SK-N-MC (cell line): ENCODE data around the gene APOC4.
A peak's percentile ranks its signal among the peaks of the same experiment; 100 is the strongest.
"Not testable (repeated sequence)": the region's sequence is repeated elsewhere in the genome, so short reads cannot be mapped to it uniquely, and the experiment has no call there.

Experiments used
- DNase-seq: peaks from one replicate; pipeline ENCODE4 v3.0.0-alpha.2; 2011; ENCODE audit warnings: low read depth, low spot score
- H3K27ac ChIP-seq: fragments of 200-600 bp; sonication (generic); 2 replicates; pipeline ENCODE4 v1.5.1; 2016; ENCODE audit warnings: mixed run types
- H3K36me3 ChIP-seq: fragments of 200-600 bp; sonication (generic); 2 replicates; pipeline ENCODE4 v1.6.1; 2017; ENCODE audit warnings: antibody characterized with exemption, low read length, mixed read lengths; ENCODE audit not compliant: insufficient read depth
- H3K4me3 ChIP-seq: fragments of 200-600 bp; sonication (generic); 2 replicates; pipeline ENCODE4 v1.5.1; 2016
- H3K9ac ChIP-seq: fragments of 200-600 bp; sonication (generic); 2 replicates; pipeline ENCODE4 v1.8.0; 2017; ENCODE audit warnings: mixed run types, mixed read lengths; ENCODE audit not compliant: insufficient read length
- H3K9me3 ChIP-seq: fragments of 200-600 bp; sonication (generic); 2 replicates; pipeline ENCODE4 v1.6.1; 2017; ENCODE audit warnings: low read depth, mild to moderate bottlenecking, antibody characterized with exemption, low read length, moderate library complexity, mixed read lengths
- EZH2 ChIP-seq: fragments of 200-600 bp; sonication (generic); IDR thresholded peaks from one replicate; pipeline ENCODE4 v1.6.1; 2017; ENCODE audit warnings: antibody characterized with exemption
- FOXP2 ChIP-seq: optimal IDR thresholded peaks from 2 replicates; pipeline ENCODE3; 2011; ENCODE audit warnings: mild to moderate bottlenecking, moderate library complexity; ENCODE audit not compliant: insufficient read depth; ENCODE audit errors: extremely low read length, control extremely low read depth
- POLR2AphosphoS5 ChIP-seq: IDR thresholded peaks from 2 replicates; pipeline ENCODE4 v1.6.1; 2012; ENCODE audit warnings: mild to moderate bottlenecking, low read depth, low read length, borderline replicate concordance

APOC4 gene

DNA sequence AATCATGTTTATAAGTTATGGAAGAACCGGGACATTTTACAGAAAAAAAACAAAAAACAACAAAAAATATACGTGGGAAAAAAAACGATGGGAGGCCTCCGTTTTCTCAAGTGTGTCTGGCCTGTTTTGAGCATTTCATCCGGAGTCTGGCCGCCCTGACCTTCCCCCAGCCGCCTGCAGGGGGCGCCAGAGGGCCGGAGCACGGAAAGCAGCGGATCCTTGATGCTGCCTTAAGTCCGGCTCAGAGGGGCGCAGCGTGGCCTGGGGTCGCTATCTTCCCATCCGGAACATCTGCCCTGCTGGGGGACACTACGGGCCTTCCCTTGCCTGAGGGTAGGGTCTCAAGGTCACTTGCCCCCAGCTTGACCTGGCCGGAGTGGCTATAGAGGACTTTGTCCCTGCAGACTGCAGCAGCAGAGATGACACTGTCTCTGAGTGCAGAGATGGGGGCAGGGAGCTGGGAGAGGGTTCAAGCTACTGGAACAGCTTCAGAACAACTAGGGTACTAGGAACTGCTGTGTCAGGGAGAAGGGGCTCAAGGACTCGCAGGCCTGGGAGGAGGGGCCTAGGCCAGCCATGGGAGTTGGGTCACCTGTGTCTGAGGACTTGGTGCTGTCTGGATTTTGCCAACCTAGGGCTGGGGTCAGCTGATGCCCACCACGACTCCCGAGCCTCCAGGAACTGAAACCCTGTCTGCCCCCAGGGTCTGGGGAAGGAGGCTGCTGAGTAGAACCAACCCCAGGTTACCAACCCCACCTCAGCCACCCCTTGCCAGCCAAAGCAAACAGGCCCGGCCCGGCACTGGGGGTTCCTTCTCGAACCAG lies 38.2 kb upstream of the APOC4 start:
- H3K4me3 ChIP-seq, result no peak overlapping the region
- TF ChIP-seq POLR2AphosphoS5 (peak; percentile 55), EZH2 (no peak), FOXP2 (no peak)
- peak overlapping the region; percentile 73 for H3K27ac ChIP-seq
- H3K36me3 ChIP-seq, result peaks cover 28% of the 10 kb centered on the region
- H3K9me3 ChIP-seq, result no peaks in the 10 kb centered on the region
- DNase-seq, result no peak
- no peak overlapping the region for H3K9ac ChIP-seq

DNA sequence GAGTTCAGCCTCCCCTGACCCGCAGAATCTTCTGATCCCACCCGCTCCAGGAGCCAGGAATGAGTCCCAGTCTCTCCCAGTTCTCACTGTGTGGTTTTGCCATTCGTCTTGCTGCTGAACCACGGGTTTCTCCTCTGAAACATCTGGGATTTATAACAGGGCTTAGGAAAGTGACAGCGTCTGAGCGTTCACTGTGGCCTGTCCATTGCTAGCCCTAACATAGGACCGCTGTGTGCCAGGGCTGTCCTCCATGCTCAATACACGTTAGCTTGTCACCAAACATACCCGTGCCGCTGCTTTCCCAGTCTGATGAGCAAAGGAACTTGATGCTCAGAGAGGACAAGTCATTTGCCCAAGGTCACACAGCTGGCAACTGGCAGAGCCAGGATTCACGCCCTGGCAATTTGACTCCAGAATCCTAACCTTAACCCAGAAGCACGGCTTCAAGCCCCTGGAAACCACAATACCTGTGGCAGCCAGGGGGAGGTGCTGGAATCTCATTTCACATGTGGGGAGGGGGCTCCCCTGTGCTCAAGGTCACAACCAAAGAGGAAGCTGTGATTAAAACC lies 37.5 kb upstream of the APOC4 start:
- Histone ChIP-seq H3K27ac (peak overlapping the region; percentile 73), H3K9ac (no peak overlapping the region), H3K9me3 (no peaks in the 10 kb centered on the region), H3K36me3 (peaks cover 28% of the 10 kb centered on the region), H3K4me3 (no peak overlapping the region)
- DNase-seq, result no peak
- TF ChIP-seq POLR2AphosphoS5, result peak; percentile 12; the same call in 1 of the 2 replicates
- TF ChIP-seq FOXP2, result no peak

DNA sequence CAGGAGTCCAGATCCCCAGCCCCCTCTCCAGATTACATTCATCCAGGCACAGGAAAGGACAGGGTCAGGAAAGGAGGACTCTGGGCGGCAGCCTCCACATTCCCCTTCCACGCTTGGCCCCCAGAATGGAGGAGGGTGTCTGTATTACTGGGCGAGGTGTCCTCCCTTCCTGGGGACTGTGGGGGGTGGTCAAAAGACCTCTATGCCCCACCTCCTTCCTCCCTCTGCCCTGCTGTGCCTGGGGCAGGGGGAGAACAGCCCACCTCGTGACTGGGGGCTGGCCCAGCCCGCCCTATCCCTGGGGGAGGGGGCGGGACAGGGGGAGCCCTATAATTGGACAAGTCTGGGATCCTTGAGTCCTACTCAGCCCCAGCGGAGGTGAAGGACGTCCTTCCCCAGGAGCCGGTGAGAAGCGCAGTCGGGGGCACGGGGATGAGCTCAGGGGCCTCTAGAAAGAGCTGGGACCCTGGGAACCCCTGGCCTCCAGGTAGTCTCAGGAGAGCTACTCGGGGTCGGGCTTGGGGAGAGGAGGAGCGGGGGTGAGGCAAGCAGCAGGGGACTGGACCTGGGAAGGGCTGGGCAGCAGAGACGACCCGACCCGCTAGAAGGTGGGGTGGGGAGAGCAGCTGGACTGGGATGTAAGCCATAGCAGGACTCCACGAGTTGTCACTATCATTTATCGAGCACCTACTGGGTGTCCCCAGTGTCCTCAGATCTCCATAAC lies 36.4 kb upstream of the APOC4 start, which contains the start of gene APOE:
Gene APOE, plus strand, starts transcription at position 360 of the 724 bp plus-strand sequence. CDS start 829 bp downstream, outside the sequence.
- Histone ChIP-seq H3K36me3 (peaks cover 20% of the 10 kb centered on the region), H3K4me3 (peak within 1 kb of the TSS; percentile 68), H3K9me3 (no peaks in the 10 kb centered on the region), H3K9ac (peak within 1 kb of the TSS; percentile 37), H3K27ac (peak within 1 kb of the TSS; percentile 73; the same call in 1 of the 2 replicates)
- DNase-seq, result no peak
- no peak for TF ChIP-seq EZH2
- no peak for TF ChIP-seq POLR2AphosphoS5
- no peak for TF ChIP-seq FOXP2

DNA sequence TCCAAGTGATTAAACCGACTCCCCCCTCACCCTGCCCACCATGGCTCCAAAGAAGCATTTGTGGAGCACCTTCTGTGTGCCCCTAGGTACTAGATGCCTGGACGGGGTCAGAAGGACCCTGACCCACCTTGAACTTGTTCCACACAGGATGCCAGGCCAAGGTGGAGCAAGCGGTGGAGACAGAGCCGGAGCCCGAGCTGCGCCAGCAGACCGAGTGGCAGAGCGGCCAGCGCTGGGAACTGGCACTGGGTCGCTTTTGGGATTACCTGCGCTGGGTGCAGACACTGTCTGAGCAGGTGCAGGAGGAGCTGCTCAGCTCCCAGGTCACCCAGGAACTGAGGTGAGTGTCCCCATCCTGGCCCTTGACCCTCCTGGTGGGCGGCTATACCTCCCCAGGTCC lies 34.4 kb upstream of the APOC4 start:
- no peak overlapping the region for H3K4me3 ChIP-seq

DNA sequence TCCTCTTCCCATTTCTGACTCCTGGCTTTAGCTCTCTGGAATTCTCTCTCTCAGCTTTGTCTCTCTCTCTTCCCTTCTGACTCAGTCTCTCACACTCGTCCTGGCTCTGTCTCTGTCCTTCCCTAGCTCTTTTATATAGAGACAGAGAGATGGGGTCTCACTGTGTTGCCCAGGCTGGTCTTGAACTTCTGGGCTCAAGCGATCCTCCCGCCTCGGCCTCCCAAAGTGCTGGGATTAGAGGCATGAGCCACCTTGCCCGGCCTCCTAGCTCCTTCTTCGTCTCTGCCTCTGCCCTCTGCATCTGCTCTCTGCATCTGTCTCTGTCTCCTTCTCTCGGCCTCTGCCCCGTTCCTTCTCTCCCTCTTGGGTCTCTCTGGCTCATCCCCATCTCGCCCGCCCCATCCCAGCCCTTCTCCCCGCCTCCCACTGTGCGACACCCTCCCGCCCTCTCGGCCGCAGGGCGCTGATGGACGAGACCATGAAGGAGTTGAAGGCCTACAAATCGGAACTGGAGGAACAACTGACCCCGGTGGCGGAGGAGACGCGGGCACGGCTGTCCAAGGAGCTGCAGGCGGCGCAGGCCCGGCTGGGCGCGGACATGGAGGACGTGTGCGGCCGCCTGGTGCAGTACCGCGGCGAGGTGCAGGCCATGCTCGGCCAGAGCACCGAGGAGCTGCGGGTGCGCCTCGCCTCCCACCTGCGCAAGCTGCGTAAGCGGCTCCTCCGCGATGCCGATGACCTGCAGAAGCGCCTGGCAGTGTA lies 33.8 kb upstream of the APOC4 start:
- no peaks in the 10 kb centered on the region for H3K9me3 ChIP-seq
- H3K27ac ChIP-seq, result no peak overlapping the region
- no peak for TF ChIP-seq POLR2AphosphoS5
- TF ChIP-seq FOXP2, result no peak
- TF ChIP-seq EZH2, result no peak
- no peak overlapping the region for H3K4me3 ChIP-seq
- peaks cover 2% of the 10 kb centered on the region; the same call in 1 of the 2 replicates for H3K36me3 ChIP-seq
- H3K9ac ChIP-seq, result no peak overlapping the region
- no peak for DNase-seq

More for the DNA sequence above, 34.4 kb upstream of the APOC4 start:
- Histone ChIP-seq H3K27ac (no peak overlapping the region), H3K36me3 (peaks cover 6% of the 10 kb centered on the region), H3K9ac (no peak overlapping the region), H3K9me3 (no peaks in the 10 kb centered on the region)
- no peak for TF ChIP-seq EZH2
- no peak for TF ChIP-seq FOXP2
- TF ChIP-seq POLR2AphosphoS5, result no peak
- no peak for DNase-seq

DNA sequence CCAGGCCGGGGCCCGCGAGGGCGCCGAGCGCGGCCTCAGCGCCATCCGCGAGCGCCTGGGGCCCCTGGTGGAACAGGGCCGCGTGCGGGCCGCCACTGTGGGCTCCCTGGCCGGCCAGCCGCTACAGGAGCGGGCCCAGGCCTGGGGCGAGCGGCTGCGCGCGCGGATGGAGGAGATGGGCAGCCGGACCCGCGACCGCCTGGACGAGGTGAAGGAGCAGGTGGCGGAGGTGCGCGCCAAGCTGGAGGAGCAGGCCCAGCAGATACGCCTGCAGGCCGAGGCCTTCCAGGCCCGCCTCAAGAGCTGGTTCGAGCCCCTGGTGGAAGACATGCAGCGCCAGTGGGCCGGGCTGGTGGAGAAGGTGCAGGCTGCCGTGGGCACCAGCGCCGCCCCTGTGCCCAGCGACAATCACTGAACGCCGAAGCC lies 33.2 kb upstream of the APOC4 start:
- no peak for TF ChIP-seq POLR2AphosphoS5
- no peak for TF ChIP-seq FOXP2
- TF ChIP-seq EZH2, result no peak
- Histone ChIP-seq H3K27ac (no peak overlapping the region), H3K9me3 (no peaks in the 10 kb centered on the region), H3K9ac (no peak overlapping the region), H3K4me3 (no peak overlapping the region), H3K36me3 (no peaks in the 10 kb centered on the region)
- DNase-seq, result no peak

DNA sequence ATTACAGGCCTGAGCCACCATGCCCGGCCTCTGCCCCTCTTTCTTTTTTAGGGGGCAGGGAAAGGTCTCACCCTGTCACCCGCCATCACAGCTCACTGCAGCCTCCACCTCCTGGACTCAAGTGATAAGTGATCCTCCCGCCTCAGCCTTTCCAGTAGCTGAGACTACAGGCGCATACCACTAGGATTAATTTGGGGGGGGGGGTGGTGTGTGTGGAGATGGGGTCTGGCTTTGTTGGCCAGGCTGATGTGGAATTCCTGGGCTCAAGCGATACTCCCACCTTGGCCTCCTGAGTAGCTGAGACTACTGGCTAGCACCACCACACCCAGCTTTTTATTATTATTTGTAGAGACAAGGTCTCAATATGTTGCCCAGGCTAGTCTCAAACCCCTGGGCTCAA lies 32.3 kb upstream of the APOC4 start:
- no peak overlapping the region for H3K4me3 ChIP-seq
- no peak overlapping the region for H3K27ac ChIP-seq
- DNase-seq, result no peak
- no peaks in the 10 kb centered on the region for H3K9me3 ChIP-seq
- TF ChIP-seq FOXP2, result no peak
- no peak for TF ChIP-seq EZH2
- TF ChIP-seq POLR2AphosphoS5, result no peak
- H3K36me3 ChIP-seq, result no peaks in the 10 kb centered on the region
- no peak overlapping the region for H3K9ac ChIP-seq

DNA sequence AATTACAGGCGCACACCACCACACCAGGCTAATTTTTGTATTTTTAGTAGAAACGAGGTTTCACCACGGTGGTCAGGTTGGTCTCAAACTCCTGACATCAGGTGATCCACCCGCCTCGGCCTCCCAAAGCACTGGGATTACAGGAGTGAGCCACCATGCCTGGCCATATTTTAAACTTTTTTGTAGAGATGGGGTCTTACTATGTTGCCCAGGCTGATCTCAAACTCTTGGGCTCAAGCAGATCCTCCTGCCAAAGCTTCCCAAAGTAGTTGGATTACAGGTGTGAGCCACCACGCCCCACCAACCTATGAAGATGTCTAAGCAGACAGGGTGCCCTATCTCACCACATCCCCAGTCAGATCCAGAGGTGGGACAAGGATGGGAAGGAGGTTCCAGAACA lies 30.1 kb upstream of the APOC4 start:
- not testable (repeated sequence) for H3K36me3 ChIP-seq, H3K9me3 ChIP-seq, H3K9ac ChIP-seq, H3K27ac ChIP-seq, H3K4me3 ChIP-seq, DNase-seq
